Measurements from ENCODE around the gene JAZF1. TPM values are rescaled to one million over a fixed set of nuclear protein-coding genes. Genes with fewer than 3 reads are reported as not detected.
A peak's percentile ranks its signal among the peaks of the same experiment; 100 is the strongest.

JAZF1 gene
- total and polyA plus RNA-seq, 2 of the 4 experiments (the other 2 are of a cell fraction) = 8.4 to 10.5 TPM

- H2AK9ac ChIP-seq (replicated peaks; ENCODE audit: low read depth, low read length, poor library complexity) = no peak overlapping the region
- H3K18ac ChIP-seq (ENCODE audit: low read depth, low read length) = no peak overlapping the region
- intact Hi-C loops (cut with micrococcal nuclease) = loop anchor here (5.0 kb wide), 1 partner anchor 813 kb away; no protein-coding TSS in a partner anchor
- no peak overlapping the region for H3K4me2 ChIP-seq (ENCODE audit: low read depth, low read length)
- no peak overlapping the region for H2AK5ac ChIP-seq (ENCODE audit: low read depth, low read length)
- no peak overlapping the region for H3K56ac ChIP-seq (ENCODE audit: extremely low read depth, insufficient read depth, low read length)
- peaks cover 5 to 64% of the 10 kb centered on the region in 2 experiments; a peak in 3 of 4 replicates for H3K79me1 ChIP-seq (ENCODE audit: low read depth in 1 of 2, low read length in 2 of 2)
- no peak overlapping the region for H3K27ac ChIP-seq (ENCODE audit: insufficient read depth, low read length)
- in situ Hi-C loops (cut with MboI; ENCODE audit: low sequenced_read_pairs) = loop anchor here (25.0 kb wide), 1 partner anchor 238 kb away; no protein-coding TSS in a partner anchor
- no peak for TF ChIP-seq MAZ (IDR thresholded peaks at IDR 0.05; ENCODE audit: borderline replicate concordance, low read depth, low read length)
- no peak for TF ChIP-seq MAFK (IDR thresholded peaks at IDR 0.05; ENCODE audit: low read depth, low read length)
- TF ChIP-seq RAD21 (IDR thresholded peaks at IDR 0.05; ENCODE audit: low read length) = no peak
- no peak for TF ChIP-seq CTCF (conservative IDR thresholded peaks at IDR 0.05; ENCODE audit: low read depth, low read length)
- H3K36me3 ChIP-seq (ENCODE audit: control insufficient read depth, insufficient read depth, low read length) = no peaks in the 10 kb centered on the region
- H4K5ac ChIP-seq (ENCODE audit: low read depth, low read length) = no peak overlapping the region
- CTCF ChIA-PET = no interaction called here
- 0 out of 2 replicates have a peak overlapping the region, but pooled peaks have one; percentile 33 for H3K14ac ChIP-seq (replicated peaks; ENCODE audit: low read depth, low read length)
- H2BK20ac ChIP-seq (ENCODE audit: low read depth, low read length) = no peak overlapping the region
- no peaks in the 10 kb centered on the region for H3K9me1 ChIP-seq (ENCODE audit: insufficient read depth, low read length)
- 100% methylated on average over 1 of the region's 2 CpGs; no CpG with 5 or more reads in 1 of the 2 experiments for WGBS, 2 experiments (ENCODE audit: extremely low coverage in 2 of 2, insufficient read length in 1 of 2)
- H3K27me3 ChIP-seq (ENCODE audit: control insufficient read depth, insufficient read depth, low read length) = no peaks in the 10 kb centered on the region
- DNase-seq (no peak), ATAC-seq (ENCODE audit: low read depth) (no peak)
- H3K4me3 ChIP-seq (ENCODE audit: insufficient read depth, low read depth, low read length) = no peak overlapping the region
- H4K91ac ChIP-seq (ENCODE audit: insufficient read depth, low read depth, low read length) = no peak overlapping the region
- H2AFZ ChIP-seq (replicated peaks; ENCODE audit: low read length, poor library complexity) = no peak overlapping the region
- H2BK5ac ChIP-seq (ENCODE audit: low read depth, low read length, poor library complexity, severe bottlenecking) = no peak overlapping the region
- POLR2A ChIA-PET (ENCODE audit: unreplicated experiment) = no interaction called here
- peaks cover 2% of the 10 kb centered on the region; the same call in 1 of the 2 replicates for H3K4me1 ChIP-seq (ENCODE audit: control insufficient read depth, insufficient read depth, low read length)
- H4K20me1 ChIP-seq (ENCODE audit: insufficient read depth, low read length) = peaks cover 6% of the 10 kb centered on the region; the same call in 1 of the 2 replicates
- H3K4ac ChIP-seq (ENCODE audit: low read depth, low read length) = no peak overlapping the region
- BruUV-seq (replicated peaks) = no TSS peak
- no peak overlapping the region for H2BK15ac ChIP-seq (ENCODE audit: low read depth, low read length)
- no peak overlapping the region for H4K8ac ChIP-seq (ENCODE audit: low read depth in 2 of 2, low read length in 2 of 2)
- H3K9ac ChIP-seq (ENCODE audit: low read depth, low read length) = no peak overlapping the region
- dilution Hi-C loops (cut with HindIII; ENCODE audit: low sequenced_read_pairs, unreplicated experiment) = no loop called here
- H2BK120ac ChIP-seq (ENCODE audit: low read depth, low read length) = no peak overlapping the region
- H3K9me3 ChIP-seq (ENCODE audit: control insufficient read depth, insufficient read depth, low read length) = no peaks in the 10 kb centered on the region
- H3K23ac ChIP-seq (ENCODE audit: low read depth, low read length) = no peak overlapping the region
Observed at GRCh38 chr7:28024786-28025334, 155.7 kb downstream of the JAZF1 start.

All from IMR-90 (cell line).